Hepatic stellate cell (primary cell): ENCODE data around the gene HBS1L.

ENCODE experiments used
- DNase-seq: peaks from one replicate; pipeline ENCODE4 v3.0.0; 2011; ENCODE audit warnings: low spot score

Gene HBS1L

DNA sequence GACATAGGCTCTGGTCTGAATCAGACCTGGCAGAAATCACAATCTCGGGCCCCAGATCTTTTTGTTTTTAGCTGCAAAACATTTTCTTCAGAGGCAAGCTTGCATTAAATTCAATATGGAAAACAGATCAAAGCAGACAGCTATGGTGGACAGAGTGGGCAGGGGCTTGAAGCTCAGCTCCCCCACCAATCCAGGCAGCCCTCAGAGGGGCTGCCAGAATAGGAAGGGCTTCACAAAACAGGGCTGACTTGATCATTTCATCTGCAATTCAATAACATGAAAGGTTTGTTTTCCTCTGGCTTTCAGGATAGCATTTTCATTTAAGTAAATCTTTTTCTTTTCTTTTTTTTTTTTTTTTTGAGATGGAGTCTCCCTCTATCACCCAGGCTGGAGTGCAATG is 55.5 kb downstream of the HBS1L start:
- DNase-seq = no peak

- DNase-seq = no peak
These were observed 57.3 kb downstream of the HBS1L start for GRCh38 chr6:134997133-134997995.

GRCh38 chr6:134995536-134995935 is 59.1 kb downstream of the HBS1L start:
- no peak for DNase-seq

DNA sequence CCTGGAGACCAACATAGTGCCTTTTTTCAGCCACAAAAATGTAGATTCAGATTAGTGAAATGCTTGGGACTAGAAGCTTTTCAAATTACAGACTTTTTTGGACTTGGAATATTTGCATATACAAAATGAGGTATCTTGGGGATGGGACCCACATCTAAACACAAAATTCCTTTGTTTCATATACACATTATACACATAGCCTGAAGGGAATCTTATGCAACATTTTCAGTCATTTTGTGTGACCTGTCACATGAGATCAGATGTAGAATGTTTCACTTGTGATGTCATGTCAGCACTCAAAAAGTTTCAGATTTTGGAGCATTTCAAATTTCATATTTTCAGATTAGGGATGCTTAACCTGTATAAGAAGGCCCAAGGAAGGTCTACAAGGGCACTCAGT is 60.2 kb downstream of the HBS1L start:
- no peak for DNase-seq

DNA sequence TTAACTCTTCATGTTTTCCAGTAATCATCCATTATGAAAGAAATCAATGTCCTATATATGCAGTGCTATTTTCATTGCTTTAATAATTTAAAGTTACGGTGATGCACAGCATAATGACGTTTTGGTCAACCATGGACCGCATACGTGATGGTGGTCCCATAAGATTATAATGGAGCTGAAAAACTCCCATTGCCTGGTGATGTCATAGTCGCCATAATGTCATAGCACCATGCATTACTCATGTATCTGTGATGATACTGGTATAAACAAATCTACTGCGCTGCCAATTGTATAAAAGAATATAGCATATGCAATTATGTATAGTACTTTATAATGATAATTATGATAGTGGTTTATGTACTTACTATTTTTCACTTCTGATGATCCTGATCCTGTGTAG is 62.5 kb downstream of the HBS1L start:
- no peak for DNase-seq

GRCh38 chr6:134990262-134990661 is 64.4 kb downstream of the HBS1L start:
- DNase-seq = no peak

DNA sequence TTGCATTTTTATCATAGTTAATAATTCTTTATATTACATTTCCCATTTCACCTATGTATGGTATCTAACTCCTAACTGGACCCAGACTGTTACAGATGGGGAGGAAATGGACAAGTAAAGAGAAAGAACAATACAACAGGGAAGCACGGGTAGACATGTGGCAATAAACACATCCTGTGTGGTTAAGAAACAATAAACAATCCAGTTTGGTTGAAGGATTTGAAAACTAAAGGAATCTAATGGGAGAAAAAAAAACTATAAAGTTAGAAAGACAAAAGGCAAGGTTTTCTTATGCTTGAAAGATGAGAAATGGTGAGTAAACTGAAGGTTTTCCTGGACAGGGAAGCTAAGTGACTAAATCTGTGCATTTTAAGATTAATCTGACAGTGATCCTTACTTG is 69.8 kb downstream of the HBS1L start:
- DNase-seq = no peak

- no peak for DNase-seq
These were observed 70.8 kb downstream of the HBS1L start for GRCh38 chr6:134983823-134984222.

DNA sequence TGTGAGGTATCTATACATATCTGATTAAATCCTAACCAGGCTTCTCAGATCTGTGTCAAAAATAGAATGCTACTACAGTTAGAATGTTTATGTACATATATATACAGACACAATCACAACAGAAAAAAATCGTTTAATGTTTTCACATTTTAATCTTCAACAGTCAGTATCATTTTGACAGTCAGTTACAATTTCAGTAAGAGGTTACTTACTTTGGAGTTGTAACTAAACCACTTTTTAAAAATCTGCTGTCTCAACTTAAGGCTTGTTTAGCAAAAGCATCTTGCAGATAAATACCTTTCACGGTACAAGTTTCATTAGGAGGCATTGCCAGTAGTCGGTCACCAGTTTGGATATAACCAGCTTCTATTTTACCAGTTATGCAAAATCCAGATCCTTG is 72.5 kb downstream of the HBS1L start:
- DNase-seq = no peak

- DNase-seq = no peak
These were observed 73.8 kb downstream of the HBS1L start for GRCh38 chr6:134980846-134981245.

- DNase-seq = no peak
These were observed 75.5 kb downstream of the HBS1L start for GRCh38 chr6:134979142-134979541.

GRCh38 chr6:134974370-134974769 is 80.3 kb downstream of the HBS1L start:
- no peak for DNase-seq

DNA sequence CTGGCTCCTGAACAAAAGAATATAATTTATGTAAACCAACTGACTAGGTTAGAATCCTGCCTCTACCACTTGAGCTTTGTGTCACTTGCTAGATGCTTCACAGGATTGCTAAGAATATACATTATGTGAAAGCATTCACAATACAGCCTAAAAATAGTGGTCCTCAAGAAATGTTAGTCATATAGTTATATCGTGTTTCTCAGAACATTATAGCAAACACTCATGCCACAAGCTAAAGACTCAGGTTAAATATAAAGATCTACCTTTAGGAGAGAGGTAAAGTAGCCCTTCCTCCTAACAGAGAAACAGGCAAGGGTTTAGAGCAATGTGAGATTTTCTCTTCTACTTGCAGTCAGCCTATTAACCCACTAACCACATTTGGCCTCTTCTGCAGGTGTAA is 86.9 kb downstream of the HBS1L start:
- DNase-seq = no peak

GRCh38 chr6:134964451-134965203 is 90.0 kb downstream of the HBS1L start:
- no peak for DNase-seq

DNA sequence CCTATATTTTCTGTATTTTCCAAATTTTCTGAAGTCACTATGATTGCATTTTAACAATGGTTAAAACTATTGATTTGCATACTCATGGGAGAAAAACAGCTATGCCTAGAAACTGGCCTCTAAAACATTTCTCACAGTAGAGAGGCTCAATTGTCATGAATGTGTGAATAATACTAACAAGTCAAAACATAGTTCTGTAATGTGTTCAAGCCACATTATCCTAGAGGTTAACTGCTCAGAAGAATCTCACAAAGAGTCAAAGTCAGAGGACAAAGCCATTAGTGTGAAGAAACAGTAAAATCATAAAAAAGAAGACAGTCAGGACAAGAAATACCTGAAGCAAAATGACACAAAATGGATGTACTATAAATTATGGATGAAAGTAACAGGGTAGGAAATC is 92.2 kb downstream of the HBS1L start:
- DNase-seq = no peak

DNA sequence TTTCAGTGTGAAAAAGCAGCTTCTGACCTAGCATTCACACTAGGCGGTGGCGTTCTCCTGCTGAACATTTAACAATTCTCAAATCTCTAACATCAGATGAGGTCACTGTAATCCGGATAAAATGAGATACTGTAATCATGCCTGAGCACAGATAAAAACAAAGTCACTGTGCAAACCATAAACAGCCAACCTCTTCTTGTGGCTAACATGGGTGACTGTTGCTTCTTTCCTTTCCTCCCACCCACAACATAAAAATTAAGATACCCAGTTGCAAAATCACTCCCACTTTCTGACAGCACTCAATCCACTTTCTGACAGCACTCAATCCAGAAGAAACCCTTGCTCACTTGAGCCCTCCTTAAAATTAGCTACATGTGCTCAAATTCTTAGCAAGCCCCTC is 93.3 kb downstream of the HBS1L start:
- no peak for DNase-seq

- no peak for DNase-seq
These were observed 95.0 kb downstream of the HBS1L start for GRCh38 chr6:134959603-134960002.

DNA sequence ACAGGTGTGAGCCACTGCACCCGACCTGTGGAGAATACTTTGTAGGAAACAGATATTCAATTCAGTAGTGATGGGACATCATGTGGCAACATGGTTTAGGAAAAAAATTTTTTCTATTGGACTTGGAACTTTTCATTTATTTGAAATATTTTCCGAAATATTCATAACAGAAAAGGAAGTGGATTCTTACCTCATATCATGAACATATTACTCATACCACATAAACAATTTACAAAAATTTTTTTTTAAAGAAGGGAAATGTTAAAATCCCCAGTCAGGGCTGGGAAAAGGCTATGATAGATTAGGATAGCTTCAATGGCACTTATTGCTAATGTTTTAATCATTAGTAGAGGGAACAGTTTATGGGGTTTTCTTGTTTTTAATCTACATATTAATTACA is 97.9 kb downstream of the HBS1L start:
- no peak for DNase-seq

GRCh38 chr6:134956032-134956431 is 98.6 kb downstream of the HBS1L start:
- no peak for DNase-seq

GRCh38 chr6:134954272-134955000 is 100.2 kb downstream of the HBS1L start:
- no peak for DNase-seq

GRCh38 chr6:134951494-134952263 is 102.9 kb downstream of the HBS1L start:
- DNase-seq = no peak

- DNase-seq = no peak
These were observed 104.1 kb downstream of the HBS1L start for GRCh38 chr6:134950482-134950881.
